T-helper 9 cell (primary cell): ENCODE data around the gene ENTPD6.

Source experiments
- DNase-seq: peaks from one replicate; pipeline ENCODE4 v3.0.0-alpha.2; 2020

ENTPD6 gene

GRCh38 chr20:25209911-25210310 lies 14.4 kb downstream of the ENTPD6 start:
- no peak for DNase-seq

DNA sequence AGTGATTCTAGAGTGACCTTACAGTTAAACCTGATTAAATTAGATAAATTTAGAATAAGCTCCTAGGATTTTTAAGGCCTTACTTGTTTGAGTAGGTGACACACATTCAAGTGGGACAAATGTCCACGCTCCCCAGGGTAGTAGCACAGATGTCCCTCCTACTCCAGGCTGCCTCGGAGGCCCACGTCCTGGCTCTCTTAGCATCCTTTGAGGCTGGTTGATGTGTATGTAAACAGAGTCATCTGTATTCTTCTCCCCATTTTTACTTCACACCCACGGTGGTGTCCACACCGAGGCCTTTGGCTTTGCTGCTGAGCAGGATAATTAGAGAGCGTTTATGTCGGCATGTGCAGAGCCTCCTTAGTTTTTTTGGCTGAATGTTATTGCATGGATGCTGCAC lies 15.8 kb downstream of the ENTPD6 start:
- no peak for DNase-seq

DNA sequence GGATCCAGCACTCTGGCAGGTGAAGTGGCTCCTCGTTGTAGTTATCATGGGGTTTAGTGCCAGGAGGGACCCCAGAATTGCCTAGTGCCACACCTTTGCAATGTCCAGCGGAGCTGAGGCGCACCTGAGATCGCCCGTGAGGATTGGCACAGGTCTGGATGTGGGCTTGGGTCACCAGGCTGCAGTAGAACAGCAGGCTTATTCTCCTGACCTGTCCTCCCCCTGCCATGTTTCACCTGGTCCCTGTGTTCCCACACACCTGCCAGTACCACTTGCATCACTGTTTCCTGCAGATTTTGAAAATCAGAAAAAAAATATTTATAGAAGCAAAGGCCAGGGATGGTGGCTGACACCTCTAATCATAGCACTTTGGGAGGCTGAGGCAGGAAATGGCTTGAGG lies 16.7 kb downstream of the ENTPD6 start:
- no peak for DNase-seq

GRCh38 chr20:25213566-25214425 lies 18.3 kb downstream of the ENTPD6 start:
- no peak for DNase-seq

DNA sequence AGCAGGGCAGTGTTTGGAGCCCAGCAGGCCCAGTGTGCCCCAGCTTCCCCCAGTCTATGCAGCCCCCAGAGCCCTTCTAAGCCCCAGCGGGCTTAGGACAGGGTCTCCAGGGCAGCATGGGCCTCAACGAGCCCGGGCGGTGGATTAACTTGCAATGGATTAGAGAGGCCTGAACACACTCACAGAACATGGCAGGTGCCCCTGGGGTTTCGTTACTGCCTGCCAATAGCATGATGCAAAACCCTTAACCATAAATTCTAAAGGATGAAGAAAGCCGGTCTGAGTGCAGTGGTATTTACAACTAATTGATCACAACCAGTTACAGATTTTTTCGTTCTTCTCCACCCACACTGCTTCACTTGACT lies 18.9 kb downstream of the ENTPD6 start:
- no peak for DNase-seq

DNA sequence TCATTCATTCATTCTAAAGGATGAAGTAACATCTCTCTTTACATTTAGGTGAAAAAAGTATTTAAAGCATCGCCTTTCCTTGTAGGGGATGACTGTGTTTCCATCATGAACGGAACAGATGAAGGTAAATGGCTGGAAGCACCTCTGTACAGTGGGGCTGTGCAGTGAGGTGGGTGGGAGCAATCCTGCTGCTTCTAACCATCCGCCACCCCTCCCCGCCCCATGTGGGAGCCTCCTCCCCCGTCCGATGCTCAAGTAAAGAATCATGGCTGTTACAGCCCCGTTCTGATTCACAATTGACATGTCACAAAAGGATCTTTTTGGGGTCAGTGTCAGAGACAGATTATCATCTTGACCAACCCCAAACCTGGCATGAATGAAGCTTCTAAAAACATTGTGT lies 19.3 kb downstream of the ENTPD6 start:
- no peak for DNase-seq

DNA sequence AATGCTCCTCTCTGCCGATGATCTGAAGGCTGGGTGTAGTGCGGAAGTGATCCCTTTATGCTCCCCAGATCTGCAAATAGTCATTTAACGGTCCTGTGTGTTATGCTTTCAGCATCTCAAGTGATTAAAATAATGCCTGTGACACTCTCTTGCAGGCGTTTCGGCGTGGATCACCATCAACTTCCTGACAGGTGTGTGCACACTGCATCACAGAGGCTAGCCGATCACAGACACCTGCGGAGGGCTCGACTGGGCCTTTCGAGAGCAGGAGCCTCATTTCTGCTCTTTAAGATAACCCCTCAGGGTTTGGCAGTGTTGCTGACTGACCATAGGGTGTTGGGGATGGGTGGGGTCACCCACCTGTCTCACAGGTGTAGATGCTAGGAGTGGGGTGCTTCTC lies 20.0 kb downstream of the ENTPD6 start:
- no peak for DNase-seq

- no peak for DNase-seq
These were observed 20.9 kb downstream of the ENTPD6 start for GRCh38 chr20:25216199-25216945.

DNA sequence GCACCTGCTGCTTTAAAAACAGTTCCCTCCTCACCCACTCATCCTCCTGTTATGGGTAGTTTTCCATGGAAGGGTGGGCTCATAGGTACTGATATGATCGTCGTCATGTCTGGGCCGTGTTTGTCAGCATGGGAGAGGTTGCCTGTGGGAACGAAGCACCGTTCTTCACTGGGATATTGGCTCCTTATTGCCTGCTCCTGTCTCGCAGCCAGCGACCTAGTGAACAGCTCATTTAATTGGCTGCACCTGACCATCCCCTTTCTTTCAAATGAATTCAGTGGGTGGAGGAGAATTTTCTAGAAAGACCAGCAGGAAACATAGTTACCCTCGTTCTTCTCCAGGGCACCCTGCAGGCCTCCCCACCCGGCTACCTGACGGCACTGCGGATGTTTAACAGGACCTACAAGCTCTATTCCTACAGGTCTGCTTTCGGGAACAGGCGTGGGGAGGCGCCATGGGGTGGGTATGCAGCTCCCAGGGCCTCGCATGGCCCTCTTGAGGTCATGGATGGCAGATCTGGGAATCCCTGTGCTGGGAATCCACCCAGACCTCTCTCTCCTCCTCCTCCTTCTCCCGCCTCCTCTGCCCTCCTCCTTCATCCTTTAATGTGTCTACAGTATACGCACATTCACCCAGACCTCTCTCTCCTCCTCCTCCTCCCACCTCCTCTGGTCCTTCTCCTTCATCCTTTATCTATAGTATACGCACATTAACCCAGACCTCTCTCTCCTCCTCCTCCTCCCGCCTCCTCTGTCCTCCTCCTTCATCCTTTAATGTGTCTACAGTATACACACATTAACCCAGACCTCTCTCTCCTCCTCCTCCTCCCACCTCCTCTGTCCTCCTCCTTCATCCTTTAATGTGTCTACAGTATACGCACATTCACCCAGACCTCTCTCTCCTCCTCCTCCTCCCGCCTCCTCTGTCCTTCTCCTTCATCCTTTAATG lies 21.9 kb downstream of the ENTPD6 start:
- DNase-seq, result no peak

DNA sequence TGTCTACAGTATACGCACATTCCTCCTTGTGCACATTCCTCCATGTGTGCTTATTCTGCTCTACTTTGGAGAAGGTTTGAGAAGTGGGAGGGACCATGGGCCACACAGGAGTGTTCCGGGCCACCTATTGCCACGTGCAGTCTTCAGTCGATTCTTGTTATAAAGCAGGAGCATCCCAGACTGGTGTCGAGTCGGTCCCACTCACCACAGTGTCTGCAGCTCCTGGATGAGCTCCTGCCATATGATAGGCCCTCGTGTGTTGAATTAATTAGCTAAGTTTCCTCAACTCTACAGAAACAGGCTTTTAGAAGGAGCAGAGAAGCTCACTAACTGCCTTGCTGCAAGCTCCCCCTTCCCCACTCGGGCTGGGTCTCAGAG lies 22.6 kb downstream of the ENTPD6 start:
- DNase-seq, result no peak

- no peak for DNase-seq
These were observed 23.0 kb downstream of the ENTPD6 start for GRCh38 chr20:25218492-25218891.

- no peak for DNase-seq
These were observed 23.9 kb downstream of the ENTPD6 start for GRCh38 chr20:25219365-25219764.

DNA sequence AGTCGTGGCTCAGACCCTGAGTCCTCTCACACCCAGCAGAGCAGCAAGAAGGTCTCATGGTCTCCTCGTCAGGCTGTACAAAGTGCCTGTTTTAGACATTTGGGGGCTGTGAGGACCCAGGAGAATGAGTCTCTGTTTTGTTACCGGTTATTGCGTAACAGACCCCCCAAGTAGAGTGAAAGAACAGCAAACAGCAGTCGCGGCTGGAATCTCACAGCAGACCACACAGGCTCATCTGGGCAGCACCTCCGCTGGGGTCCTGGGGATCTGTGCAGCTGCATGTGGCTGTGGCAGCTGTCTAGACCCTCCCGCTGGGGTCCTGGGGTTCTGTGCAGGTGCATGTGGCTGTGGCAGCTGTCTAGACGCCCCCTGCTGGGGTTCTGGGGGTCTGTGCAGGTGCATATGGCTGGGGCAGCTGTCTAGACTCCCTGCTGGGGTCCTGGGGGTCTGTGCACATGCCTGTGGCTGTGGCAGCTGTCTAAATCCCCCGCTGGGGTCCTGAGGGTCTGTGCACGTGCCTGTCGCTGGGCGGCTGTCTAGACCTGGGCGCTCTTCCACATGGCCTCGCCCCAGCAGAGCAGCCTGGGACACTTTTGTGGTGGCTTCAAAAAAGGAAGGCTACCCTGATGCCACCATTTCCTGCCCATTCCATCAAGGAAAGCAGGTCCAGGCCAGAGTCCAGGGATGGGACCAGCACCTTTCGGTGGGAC lies 24.7 kb downstream of the ENTPD6 start:
- no peak for DNase-seq

GRCh38 chr20:25220810-25221591 lies 25.5 kb downstream of the ENTPD6 start:
- DNase-seq, result no peak

DNA sequence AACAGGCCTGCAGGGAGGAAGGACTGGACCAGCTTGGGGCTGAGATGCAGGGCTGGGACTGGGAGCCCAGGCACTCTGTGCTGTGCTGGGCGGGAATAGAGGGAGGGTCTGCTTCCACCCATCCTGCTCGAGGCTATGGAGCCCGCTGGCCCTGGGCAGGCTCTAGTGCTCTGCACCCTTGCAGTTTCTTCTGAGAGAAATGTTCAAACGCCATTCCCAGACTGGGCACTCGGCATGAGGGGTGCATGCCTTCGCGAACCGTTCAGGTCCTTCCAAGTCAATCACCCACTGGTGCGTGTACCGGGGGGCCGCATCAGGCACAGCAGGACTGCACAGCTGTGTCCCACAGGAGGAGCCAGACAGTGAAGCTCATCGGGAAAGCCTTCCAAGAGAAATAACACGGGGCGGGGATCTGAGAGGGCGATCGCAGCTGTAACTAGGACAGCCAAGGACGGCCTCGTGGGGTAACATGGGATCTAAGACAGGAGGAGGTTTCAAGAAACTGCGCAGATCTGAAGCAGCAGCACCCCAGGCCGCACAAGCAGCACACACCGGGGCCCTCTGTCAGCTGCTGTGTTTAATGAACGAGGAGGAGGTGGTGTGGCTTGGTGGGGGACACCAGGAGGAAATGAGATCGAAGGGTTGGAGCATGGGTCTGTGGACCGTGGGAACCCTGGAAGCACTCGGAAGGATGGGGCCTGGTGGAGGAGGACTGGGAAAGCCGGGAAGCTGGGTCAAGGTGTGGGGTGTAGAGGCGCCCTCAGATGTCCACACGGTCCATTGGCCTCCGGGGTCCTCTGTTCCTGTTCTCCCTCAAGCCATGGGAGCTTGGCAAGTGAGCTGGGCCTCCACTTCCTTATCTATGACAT lies 26.3 kb downstream of the ENTPD6 start:
- no peak for DNase-seq

- DNase-seq, result no peak
These were observed 27.1 kb downstream of the ENTPD6 start for GRCh38 chr20:25222461-25223178.

DNA sequence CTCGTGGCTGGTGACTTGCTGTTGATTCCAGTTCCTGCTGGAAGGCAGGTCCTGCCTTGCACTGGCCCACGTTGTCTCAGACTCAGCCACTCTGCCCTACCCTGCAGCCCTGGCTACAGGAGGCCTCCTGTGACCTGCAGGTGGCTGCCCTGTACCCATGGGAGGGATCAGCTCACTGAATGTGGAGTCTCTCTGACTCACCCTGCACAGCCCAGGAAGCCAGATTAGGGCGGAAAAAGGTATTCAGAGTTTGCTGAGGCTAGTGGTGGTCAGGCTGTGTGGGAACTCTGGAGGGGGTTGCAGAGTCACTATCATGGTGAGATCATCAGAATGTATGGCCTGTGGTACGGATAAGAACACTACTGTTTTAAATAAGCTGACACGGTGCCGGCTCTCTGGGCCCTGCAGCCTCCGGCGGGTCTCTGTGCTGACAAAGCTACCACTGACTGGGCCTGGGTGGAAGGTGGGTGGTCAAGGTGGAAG lies 27.7 kb downstream of the ENTPD6 start:
- DNase-seq, result no peak

DNA sequence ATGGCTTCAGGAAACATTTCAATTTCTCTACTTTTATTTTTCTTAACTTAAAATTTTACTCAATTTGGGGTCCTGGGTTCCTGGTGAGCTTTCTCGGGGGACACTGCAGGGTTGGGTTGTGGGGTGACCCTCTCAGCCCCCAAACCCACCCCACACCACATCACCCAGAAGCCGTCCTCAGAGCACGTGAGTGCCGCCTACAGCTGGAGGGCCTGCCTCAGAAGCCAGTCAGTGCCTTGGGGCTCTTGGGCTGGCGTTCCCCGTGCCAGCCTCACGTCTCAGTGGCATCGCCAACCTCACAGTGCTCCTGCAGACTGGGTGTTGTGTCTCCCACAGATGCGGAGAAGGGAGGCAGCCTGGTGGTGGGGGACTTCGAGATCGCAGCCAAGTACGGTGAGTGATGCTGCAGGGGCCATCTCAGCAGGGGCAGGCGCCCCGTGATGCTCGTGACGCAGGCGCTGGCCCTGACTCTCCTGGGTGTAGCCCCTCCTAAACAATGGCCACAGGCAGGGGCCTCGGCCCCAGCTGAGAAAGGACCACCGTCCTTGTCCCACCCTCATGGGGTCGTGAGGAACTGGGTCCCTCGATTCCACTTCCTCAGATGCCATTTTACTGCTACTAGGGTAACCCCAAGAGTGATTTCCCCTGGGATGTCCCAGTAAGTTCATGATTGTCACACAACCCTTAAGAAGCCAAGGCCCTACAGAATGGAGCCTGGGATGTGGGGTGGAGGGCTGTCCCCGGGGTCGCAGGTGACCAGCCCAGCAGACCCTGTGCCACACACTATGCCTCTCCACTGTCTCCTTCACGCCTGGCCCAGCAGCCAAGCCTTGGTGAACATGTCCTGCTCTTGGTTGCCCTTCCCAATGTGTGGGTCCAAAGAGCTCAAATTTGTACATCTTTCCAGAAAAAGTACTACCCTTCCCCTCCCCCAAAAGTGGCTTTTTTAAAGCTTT lies 28.5 kb downstream of the ENTPD6 start:
- no peak for DNase-seq

- no peak for DNase-seq
These were observed 29.4 kb downstream of the ENTPD6 start for GRCh38 chr20:25224941-25225340.
